Right hindlimb (tissue), 1 donor: Measurements from ENCODE around the gene HRCT1.
"Not testable (repeated sequence)": the region's sequence is repeated elsewhere in the genome, so short reads cannot be mapped to it uniquely, and the experiment has no call there.

Experiments used
- DNase-seq: peaks from one replicate; pipeline ENCODE4 v3.0.0-alpha.2; 2018

The HRCT1 gene

DNA sequence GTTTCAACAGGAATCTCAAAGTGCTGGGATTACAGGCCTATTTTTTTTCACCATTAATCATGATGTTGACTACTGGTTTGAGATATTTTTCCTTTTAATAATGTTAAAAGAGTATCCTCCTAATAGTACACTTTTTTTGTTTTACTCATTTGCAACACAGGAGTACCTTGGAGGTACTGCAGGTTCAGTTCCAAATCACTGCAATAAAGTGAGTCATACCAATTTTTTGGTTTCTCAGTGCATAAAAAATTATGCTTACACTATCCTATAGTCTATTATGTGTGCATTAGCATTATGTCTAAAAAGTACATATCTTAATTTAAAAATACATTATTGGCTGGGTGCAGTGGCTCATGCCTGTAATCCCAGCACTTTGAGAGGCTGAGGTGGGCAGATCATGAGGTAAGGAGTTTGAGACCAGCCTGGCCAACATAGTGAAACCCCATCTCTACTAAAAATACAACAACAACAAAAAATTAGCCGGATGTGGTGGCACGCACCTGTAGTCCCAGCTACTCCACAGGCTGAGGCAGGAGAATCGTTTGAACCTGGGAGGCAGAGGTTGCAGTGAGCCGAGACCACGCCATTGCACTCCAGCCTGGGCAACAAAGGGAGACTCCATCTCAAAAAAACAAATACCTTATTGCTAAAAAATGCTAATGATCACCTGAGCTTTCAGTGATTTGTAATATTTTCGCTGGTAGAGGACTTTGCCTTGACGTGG, 8.5 kb upstream of the HRCT1 start:
- DNase-seq, result not testable (repeated sequence)

- no peak for DNase-seq
Measured at GRCh38 chr9:35898337-35898736, 7.7 kb upstream of the HRCT1 start.

- no peak for DNase-seq
Measured at GRCh38 chr9:35899021-35899420, 7.0 kb upstream of the HRCT1 start.

- DNase-seq, result no peak
Measured at GRCh38 chr9:35903049-35903448, 3.0 kb upstream of the HRCT1 start.

DNA sequence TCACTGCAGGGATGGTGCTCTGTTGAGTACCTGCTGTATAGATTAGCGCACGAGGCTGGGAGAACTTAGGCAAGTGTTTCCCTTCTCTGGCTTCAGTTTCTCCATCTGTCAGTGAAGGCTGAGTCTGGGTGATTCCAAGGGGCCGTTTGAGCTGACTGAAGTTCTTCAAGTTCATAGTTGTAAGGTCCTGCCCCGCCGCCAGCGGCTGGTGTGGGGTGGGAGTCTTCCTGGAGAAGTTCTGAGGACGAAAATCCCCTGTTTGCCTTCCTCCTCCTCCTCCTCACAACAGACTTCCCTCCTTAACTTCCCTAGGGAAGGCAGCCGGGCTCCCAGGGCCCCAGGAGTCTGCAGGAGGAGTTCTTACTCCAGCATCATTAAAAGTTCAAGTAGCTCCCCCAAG, 1.7 kb upstream of the HRCT1 start:
- DNase-seq, result no peak

DNA sequence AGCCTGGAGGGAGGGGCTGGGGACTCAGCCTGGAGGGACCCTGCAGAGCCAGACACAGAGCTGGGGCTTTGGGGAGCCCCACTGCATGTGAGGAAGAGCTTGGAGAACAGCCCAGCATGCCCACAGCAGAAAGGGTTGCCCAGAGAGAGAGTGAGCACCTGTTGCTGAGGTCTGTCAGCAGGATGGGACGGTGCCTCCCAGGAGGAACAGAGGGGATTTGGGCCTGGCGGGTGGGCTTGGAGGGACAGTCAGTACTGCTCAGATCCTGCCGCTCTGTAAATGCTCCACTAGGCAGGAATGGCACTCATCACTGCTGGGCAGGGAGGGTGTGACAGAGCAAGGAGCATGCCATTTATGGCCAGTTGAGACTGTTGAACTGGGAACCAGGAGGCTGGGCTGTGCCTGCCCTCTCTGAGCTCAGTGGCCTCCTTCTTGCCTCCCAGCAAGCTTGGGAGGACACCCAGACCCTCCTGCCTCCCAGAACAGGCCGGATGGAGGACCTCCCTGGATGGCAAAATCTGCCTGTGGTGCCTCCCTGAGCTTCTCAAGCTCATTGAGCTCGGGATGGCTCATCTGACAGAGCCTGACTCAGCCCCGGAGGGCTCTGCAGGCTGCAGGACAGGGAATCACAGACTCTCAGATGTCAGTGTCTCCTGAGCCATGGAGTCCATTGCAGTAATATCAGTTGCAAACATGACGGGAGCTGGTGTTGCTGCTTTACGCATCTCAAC, 786 bp upstream of the HRCT1 start:
- DNase-seq, result no peak

DNA sequence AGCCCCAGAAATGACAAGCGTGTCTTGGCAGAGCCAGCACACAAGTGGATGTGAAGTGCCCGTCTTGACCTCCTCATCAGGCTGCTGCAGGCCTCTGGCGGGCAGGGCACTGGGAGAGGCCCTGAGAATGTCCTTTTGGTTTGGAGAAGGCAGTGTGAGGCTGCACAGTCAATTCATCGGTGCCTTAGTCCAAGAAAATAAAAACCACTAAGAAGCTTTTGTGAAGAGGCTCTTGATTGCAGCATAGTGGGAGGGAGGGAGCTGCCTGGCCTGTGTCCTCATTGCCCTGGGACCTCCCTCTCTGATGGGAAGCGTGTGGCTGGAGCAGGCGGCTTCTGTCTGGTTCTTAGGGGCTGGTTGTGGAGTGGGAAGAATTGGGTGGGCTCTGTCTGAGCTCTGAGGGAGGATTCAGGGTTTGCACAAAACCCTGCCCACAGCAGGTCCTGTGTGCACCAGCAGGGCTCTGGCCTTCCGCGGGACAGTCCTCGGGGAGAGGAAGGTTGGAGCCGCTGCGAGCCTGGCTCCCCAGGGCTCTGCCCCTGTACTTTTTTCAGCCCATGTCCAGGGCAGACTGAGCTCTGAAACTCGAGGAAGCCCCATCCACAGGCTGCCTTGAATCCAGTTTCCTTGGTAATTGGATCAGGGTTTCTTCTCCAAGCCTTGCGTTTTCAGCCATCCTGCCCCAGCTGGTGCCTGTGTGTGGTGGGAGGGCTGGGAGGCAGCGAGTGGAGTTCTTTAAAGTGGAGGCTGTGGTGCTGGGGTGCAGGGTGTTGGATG, 1.1 kb downstream of the HRCT1 start:
- DNase-seq, result peak; percentile 80

GRCh38 chr9:35907711-35908503, 1.9 kb downstream of the HRCT1 start:
- DNase-seq, result peak; percentile 87

- peak; percentile 65 for DNase-seq
Measured at GRCh38 chr9:35908504-35909125, 2.6 kb downstream of the HRCT1 start.

DNA sequence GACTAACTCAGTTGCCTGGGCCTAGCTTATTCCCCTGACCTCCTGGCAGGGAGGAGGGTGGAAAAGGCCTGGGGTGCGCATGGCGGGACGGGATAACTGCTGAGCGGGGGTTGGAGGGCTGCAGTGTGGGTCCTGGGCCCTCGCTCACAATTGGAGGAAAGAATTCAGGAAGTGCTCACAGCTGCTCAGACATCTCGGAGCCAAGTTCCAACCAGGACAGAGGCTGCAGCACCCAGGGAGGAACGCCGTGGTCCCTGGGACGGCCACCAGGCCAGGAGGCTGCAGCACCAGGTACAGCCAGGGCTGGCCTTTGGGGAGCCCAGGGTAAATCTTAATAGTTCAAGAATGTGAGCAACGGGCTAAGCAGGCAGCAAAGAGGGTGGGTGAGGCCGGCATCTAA, 3.3 kb downstream of the HRCT1 start, which contains the start of gene SPAAR:
Gene SPAAR (plus strand): TSS at position 217 of the 400 bp plus-strand sequence. CDS start 974 bp downstream, outside the sequence.
- DNase-seq, result no peak

GRCh38 chr9:35909687-35910612, 3.9 kb downstream of the HRCT1 start:
- no peak for DNase-seq

- DNase-seq, result no peak
Measured at GRCh38 chr9:35910613-35911359, 4.8 kb downstream of the HRCT1 start.

DNA sequence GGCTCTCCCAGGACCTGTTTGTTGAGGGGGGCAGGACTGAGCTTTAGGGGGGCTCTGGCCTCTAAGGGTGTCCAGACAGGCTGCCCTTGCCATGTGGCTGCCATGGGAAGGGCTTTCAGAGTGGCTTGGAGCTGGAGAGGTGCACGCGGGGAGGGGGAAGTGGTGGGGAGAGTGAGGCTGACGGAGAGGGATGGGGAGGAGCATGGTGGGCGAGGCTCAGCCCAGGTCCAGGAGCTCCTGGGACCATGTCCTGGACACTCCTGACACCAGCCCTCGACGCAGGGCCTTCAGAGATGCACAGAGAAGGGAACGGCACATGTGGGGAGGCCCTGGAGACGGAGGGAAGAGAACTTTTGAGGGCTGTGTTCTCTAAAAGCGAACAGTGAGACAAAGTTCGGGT, 5.7 kb downstream of the HRCT1 start:
- no peak for DNase-seq

- no peak for DNase-seq
Measured at GRCh38 chr9:35912791-35913400, 6.9 kb downstream of the HRCT1 start.

GRCh38 chr9:35913429-35913828, 7.4 kb downstream of the HRCT1 start:
- DNase-seq, result not testable (repeated sequence)

GRCh38 chr9:35914301-35914807, 8.4 kb downstream of the HRCT1 start:
- DNase-seq, result peak; percentile 65

DNA sequence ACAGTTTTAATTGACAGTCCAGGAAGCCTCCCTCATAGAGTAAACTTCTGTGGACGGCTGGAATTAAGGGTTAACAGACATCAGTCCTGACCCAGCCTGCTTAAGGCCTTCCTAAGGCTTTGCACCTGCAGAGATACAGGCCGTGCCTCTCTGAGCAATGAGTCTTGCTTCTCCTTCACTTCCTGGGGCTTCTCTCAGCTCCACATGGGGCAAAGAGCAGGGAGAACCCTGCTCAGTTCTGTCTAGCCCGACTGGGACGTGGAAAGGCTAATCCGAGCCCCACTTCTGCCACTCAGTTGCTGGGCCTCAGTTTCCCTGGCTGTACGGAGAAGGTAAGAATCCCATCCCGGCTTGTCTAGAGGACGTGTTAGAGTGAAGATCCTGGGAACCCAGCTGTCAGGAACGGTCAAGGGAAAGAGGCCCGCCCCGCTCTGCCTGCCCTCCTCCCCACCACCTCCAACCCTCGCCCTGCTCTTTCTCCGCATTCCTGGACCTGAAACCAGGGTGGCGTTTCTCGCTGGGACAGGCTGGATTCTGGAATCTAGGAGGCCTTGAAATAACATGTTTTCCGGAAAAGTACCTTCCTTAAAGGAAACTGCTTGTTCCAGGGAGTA, 9.8 kb downstream of the HRCT1 start:
- no peak for DNase-seq

GRCh38 chr9:35917261-35917660, 11.3 kb downstream of the HRCT1 start:
- DNase-seq, result no peak

GRCh38 chr9:35918780-35919179, 12.8 kb downstream of the HRCT1 start:
- no peak for DNase-seq
